ENCODE measurements around the gene FXYD3. TPM values are rescaled to one million over a fixed set of nuclear protein-coding genes. Genes with fewer than 3 reads are reported as not detected.

Gene FXYD3
- total RNA-seq, 1 donor from 2014 or later = not detected

DNA sequence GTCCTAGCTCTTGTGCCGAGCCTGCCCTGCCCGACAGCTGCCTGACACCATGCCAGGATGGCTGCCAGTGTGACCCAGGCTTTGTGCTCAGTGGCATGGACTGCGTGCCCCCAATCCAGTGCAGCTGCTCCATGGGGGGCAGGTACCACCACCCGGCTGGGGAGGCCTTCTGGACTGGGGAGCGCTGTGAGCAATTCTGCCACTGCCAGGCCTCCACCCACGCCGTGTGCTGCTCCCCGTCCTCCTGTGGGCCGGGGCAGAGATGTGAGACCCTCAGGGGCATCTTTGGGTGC, 9.4 kb upstream of the FXYD3 start:
- Mint-ChIP-seq H3K9me3 (ENCODE audit: unreplicated experiment) (peaks cover 7% of the 10 kb centered on the region), H3K4me1 (ENCODE audit: low read depth, unreplicated experiment) (no peaks in the 10 kb centered on the region), H3K36me3 (ENCODE audit: low read depth, unreplicated experiment) (no peaks in the 10 kb centered on the region), H3K4me3 (ENCODE audit: unreplicated experiment) (no peak overlapping the region), H3K27ac (ENCODE audit: unreplicated experiment) (no peak overlapping the region), H3K27me3 (ENCODE audit: low read depth, unreplicated experiment) (peaks cover 5% of the 10 kb centered on the region)
- Histone ChIP-seq H3K9me3 (ENCODE audit: insufficient read depth, low read depth, low read length) (peaks cover 5% of the 10 kb centered on the region), H3K36me3 (ENCODE audit: insufficient read depth, low read length) (no peaks in the 10 kb centered on the region), H3K4me3 (ENCODE audit: insufficient read depth, low read depth, low read length) (no peak overlapping the region), H3K9ac (ENCODE audit: low read length) (no peak overlapping the region), H3K4me2 (ENCODE audit: low read length) (no peak overlapping the region), H3K27me3 (ENCODE audit: insufficient read depth, low read length) (no peaks in the 10 kb centered on the region), H3K79me2 (ENCODE audit: insufficient read depth, low read length) (no peaks in the 10 kb centered on the region), H3K4me1 (ENCODE audit: insufficient read depth, low read length) (no peaks in the 10 kb centered on the region), H2AFZ (ENCODE audit: low read depth, low read length) (no peak overlapping the region), H3K27ac (ENCODE audit: low read depth, low read length) (no peak overlapping the region), H4K20me1 (ENCODE audit: insufficient read depth, low read length) (no peaks in the 10 kb centered on the region)
- FAIRE-seq (no peak), DNase-seq (ENCODE audit: low read depth) (no peak)
- TF ChIP-seq, protein P1, sequence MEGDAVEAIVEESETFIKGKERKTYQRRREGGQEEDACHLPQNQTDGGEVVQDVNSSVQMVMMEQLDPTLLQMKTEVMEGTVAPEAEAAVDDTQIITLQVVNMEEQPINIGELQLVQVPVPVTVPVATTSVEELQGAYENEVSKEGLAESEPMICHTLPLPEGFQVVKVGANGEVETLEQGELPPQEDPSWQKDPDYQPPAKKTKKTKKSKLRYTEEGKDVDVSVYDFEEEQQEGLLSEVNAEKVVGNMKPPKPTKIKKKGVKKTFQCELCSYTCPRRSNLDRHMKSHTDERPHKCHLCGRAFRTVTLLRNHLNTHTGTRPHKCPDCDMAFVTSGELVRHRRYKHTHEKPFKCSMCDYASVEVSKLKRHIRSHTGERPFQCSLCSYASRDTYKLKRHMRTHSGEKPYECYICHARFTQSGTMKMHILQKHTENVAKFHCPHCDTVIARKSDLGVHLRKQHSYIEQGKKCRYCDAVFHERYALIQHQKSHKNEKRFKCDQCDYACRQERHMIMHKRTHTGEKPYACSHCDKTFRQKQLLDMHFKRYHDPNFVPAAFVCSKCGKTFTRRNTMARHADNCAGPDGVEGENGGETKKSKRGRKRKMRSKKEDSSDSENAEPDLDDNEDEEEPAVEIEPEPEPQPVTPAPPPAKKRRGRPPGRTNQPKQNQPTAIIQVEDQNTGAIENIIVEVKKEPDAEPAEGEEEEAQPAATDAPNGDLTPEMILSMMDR (IDR thresholded peaks at IDR 0.05; ENCODE audit: insufficient read depth, low read depth, low read length) = no peak
- TF ChIP-seq EZH2 (IDR thresholded peaks at IDR 0.05; ENCODE audit: insufficient read depth, low read length) = no peak

DNA sequence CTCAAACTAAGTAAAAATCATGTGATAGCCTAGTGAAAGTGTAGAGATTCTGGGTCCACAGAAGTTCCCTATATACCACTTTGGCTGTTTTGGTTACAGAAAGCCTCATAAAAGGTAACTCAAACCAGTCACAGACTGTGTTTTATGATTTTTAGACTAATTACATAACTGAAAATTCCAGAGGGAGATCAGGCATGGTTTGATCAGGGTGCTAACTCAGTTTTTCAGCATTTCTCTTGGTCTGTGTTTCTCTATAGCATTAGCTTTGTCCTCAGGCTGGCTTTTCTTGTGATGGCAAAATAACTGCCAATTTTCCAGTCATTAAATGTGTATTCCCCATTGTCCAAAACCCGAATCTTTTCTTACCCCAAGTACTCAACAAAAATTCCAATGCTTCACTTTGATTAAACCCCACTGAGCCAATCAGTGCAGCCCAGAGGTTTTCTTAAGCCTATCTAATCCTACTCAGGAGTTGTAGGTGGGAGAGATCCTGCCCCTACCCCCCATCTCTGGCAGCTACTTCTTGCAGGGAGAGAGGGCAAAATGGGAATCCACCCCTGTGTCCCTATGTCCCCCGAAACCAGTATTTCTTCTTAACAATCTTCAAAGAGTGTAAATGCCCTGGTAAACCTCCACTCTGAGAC, 8.6 kb upstream of the FXYD3 start:
- H3K36me3 ChIP-seq (ENCODE audit: insufficient read depth, low read length) = no peaks in the 10 kb centered on the region
- peaks cover 5% of the 10 kb centered on the region for H3K9me3 ChIP-seq (ENCODE audit: insufficient read depth, low read depth, low read length)
- H2AFZ ChIP-seq (ENCODE audit: low read depth, low read length) = no peak overlapping the region
- TF ChIP-seq, protein P1 (IDR thresholded peaks at IDR 0.05; ENCODE audit: insufficient read depth, low read depth, low read length) = no peak
- TF ChIP-seq EZH2 (IDR thresholded peaks at IDR 0.05; ENCODE audit: insufficient read depth, low read length) = no peak
- H3K4me3 ChIP-seq (ENCODE audit: insufficient read depth, low read depth, low read length) = no peak overlapping the region
- no peak overlapping the region for H3K4me2 ChIP-seq (ENCODE audit: low read length)
- no peak for FAIRE-seq
- Mint-ChIP-seq H3K27me3 (ENCODE audit: low read depth, unreplicated experiment) (peaks cover 5% of the 10 kb centered on the region), H3K4me1 (ENCODE audit: low read depth, unreplicated experiment) (no peaks in the 10 kb centered on the region), H3K4me3 (ENCODE audit: unreplicated experiment) (peak overlapping the region; percentile 16), H3K36me3 (ENCODE audit: low read depth, unreplicated experiment) (no peaks in the 10 kb centered on the region), H3K9me3 (ENCODE audit: unreplicated experiment) (peaks cover 7% of the 10 kb centered on the region), H3K27ac (ENCODE audit: unreplicated experiment) (no peak overlapping the region)
- H3K4me1 ChIP-seq (ENCODE audit: insufficient read depth, low read length) = no peaks in the 10 kb centered on the region
- H3K27ac ChIP-seq (ENCODE audit: low read depth, low read length) = no peak overlapping the region
- no peak overlapping the region for H3K9ac ChIP-seq (ENCODE audit: low read length)
- H3K27me3 ChIP-seq (ENCODE audit: insufficient read depth, low read length) = no peaks in the 10 kb centered on the region
- H3K79me2 ChIP-seq (ENCODE audit: insufficient read depth, low read length) = no peaks in the 10 kb centered on the region
- DNase-seq (ENCODE audit: low read depth) = no peak
- no peaks in the 10 kb centered on the region for H4K20me1 ChIP-seq (ENCODE audit: insufficient read depth, low read length)

DNA sequence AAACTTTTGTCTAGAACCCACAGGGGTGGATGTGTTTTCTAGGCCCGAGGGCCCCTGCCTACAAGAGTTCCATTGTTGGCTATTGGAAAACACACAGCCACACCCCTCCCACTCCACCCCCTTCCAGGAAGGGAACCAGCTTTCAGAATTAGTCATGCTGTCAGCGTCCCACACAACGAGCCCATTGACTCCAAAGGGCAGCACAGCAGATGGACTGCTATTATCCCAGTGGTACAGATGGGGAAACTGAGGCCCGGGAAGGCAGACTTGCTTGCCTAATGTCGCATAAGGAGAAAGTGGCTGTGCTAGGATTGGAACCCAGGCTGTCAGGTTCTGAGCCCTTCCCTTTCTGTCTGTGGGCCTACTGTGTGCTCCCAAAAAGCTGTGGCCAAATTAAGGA, 8.1 kb upstream of the FXYD3 start:
- Histone ChIP-seq H3K9ac (ENCODE audit: low read length) (no peak overlapping the region), H3K36me3 (ENCODE audit: insufficient read depth, low read length) (no peaks in the 10 kb centered on the region), H2AFZ (ENCODE audit: low read depth, low read length) (no peak overlapping the region), H3K4me1 (ENCODE audit: insufficient read depth, low read length) (no peaks in the 10 kb centered on the region), H3K4me2 (ENCODE audit: low read length) (no peak overlapping the region), H3K27ac (ENCODE audit: low read depth, low read length) (no peak overlapping the region), H4K20me1 (ENCODE audit: insufficient read depth, low read length) (no peaks in the 10 kb centered on the region), H3K27me3 (ENCODE audit: insufficient read depth, low read length) (no peaks in the 10 kb centered on the region), H3K79me2 (ENCODE audit: insufficient read depth, low read length) (no peaks in the 10 kb centered on the region), H3K9me3 (ENCODE audit: insufficient read depth, low read depth, low read length) (peaks cover 5% of the 10 kb centered on the region), H3K4me3 (ENCODE audit: insufficient read depth, low read depth, low read length) (no peak overlapping the region)
- DNase-seq (ENCODE audit: low read depth) = peak; percentile 26
- H3K36me3 Mint-ChIP-seq (ENCODE audit: low read depth, unreplicated experiment) = no peaks in the 10 kb centered on the region
- H3K4me1 Mint-ChIP-seq (ENCODE audit: low read depth, unreplicated experiment) = no peaks in the 10 kb centered on the region
- no peak overlapping the region for H3K4me3 Mint-ChIP-seq (ENCODE audit: unreplicated experiment)
- TF ChIP-seq EZH2 (IDR thresholded peaks at IDR 0.05; ENCODE audit: insufficient read depth, low read length) = no peak
- TF ChIP-seq, protein P1 (IDR thresholded peaks at IDR 0.05; ENCODE audit: insufficient read depth, low read depth, low read length) = no peak
- H3K27me3 Mint-ChIP-seq (ENCODE audit: low read depth, unreplicated experiment) = peaks cover 5% of the 10 kb centered on the region
- peaks cover 7% of the 10 kb centered on the region for H3K9me3 Mint-ChIP-seq (ENCODE audit: unreplicated experiment)
- H3K27ac Mint-ChIP-seq (ENCODE audit: unreplicated experiment) = no peak overlapping the region
- no peak for FAIRE-seq

Measured in astrocyte (in vitro differentiated cells and primary cell).